HG02759 (cell line): ENCODE measurements around the gene NRDE2.
A peak's percentile ranks its signal among the peaks of the same experiment; 100 is the strongest.

ENCODE experiments used
- ATAC-seq: cut with Tn5 transposase; IDR thresholded peaks from one replicate; pipeline ENCODE4 v1.9.1; 2021; ENCODE audit warnings: mild to moderate bottlenecking, moderate library complexity; ENCODE audit not compliant: unreplicated experiment

Gene NRDE2, protein sequence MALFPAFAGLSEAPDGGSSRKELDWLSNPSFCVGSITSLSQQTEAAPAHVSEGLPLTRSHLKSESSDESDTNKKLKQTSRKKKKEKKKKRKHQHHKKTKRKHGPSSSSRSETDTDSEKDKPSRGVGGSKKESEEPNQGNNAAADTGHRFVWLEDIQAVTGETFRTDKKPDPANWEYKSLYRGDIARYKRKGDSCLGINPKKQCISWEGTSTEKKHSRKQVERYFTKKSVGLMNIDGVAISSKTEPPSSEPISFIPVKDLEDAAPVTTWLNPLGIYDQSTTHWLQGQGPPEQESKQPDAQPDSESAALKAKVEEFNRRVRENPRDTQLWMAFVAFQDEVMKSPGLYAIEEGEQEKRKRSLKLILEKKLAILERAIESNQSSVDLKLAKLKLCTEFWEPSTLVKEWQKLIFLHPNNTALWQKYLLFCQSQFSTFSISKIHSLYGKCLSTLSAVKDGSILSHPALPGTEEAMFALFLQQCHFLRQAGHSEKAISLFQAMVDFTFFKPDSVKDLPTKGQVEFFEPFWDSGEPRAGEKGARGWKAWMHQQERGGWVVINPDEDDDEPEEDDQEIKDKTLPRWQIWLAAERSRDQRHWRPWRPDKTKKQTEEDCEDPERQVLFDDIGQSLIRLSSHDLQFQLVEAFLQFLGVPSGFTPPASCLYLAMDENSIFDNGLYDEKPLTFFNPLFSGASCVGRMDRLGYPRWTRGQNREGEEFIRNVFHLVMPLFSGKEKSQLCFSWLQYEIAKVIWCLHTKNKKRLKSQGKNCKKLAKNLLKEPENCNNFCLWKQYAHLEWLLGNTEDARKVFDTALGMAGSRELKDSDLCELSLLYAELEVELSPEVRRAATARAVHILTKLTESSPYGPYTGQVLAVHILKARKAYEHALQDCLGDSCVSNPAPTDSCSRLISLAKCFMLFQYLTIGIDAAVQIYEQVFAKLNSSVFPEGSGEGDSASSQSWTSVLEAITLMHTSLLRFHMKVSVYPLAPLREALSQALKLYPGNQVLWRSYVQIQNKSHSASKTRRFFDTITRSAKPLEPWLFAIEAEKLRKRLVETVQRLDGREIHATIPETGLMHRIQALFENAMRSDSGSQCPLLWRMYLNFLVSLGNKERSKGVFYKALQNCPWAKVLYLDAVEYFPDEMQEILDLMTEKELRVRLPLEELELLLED

DNA sequence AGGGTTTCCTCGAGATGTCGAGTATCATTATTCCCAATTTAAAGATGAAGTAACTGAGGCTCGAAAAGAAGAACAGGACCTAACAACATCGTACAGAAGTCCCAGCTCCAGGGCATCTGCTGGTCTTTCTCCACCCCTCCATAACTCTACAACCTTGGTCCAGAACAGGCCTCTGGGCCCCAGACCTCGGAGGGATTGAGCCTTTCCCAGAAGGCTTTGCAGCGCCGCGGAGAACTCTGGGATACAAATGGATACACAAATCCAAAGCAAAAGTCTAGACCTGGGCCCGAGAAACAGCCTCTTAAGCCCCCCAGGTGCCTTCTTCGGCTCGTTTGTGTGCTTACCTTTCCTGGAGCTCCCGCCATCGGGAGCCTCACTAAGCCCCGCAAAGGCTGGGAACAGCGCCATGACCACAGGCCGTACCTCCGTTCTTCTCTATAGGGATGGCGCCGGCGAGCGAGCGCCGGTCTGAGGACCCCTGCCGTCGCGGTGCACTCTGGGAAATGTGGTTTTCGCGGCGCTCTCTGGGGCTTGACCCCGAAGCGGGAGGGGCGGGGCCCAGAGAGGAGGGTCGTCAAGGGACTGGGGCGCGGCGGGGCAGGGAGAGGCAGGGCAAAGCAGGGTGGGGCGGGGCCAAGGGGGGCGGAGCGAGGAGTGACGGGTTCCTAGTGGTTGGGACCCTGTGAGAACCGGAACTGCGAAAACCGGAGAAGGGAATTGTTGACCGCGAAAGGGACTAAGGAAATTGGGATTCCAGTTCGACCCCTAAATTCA is at the start of gene NRDE2:
TSS of gene NRDE2 (minus strand) at position 445 of the 774 bp plus-strand sequence. CDS start at position 408, 37 bp downstream.
- peak; percentile 96 for ATAC-seq

DNA sequence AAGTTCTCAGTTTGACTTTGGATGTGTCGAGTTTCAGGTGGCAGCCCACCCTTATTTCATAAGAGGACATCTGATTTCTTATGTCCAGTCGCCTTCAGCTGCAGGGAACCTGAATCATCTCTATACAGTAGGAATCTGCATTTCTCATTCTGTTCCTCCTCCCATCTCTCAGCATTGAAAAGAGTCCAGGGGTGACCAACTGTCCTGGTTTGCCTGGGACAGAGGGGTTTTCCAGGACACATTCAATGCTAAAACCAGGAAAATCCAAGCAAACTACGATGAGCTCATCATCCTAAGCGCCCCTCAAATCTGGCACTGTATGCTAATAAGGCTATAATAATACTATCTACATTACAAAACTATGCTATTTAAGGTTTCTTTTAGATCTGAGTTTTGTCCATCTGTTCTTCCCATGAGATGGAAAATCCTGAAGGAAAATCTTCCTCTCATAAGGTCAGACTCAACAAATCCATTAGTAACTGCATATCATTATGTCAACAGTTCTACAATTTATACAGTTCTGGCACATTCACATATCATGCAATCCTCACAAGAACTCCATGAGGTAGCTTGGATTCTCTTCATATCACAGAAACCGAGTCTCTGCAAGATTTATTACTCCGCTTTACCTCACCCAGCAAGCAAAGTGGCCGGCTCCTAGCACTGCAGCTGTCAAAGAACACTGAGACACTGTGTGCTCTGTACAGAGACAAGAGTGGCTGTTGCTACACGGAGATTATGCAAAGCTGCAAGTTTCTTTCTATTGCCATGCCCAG is 49.5 kb upstream of the NRDE2 start:
- ATAC-seq = no peak

DNA sequence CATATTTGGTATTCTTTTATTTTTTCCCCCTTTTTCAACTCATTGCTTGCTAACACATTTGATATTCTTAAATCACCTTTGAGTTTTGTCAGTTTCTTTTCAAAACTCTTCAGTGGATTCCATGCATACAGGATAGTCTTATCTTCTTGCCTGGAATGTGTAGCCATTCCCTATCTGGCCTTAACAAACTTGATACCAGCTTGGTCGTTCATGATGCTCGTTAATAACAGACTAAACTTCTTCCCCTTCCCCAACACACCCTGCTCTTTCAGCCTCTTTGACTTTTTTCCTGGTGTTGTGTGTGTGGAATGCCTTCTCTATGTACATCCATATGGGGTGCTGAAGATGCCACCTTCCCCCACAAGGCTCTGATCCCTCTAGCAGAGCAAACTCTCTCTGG is 47.4 kb upstream of the NRDE2 start:
- no peak for ATAC-seq

DNA sequence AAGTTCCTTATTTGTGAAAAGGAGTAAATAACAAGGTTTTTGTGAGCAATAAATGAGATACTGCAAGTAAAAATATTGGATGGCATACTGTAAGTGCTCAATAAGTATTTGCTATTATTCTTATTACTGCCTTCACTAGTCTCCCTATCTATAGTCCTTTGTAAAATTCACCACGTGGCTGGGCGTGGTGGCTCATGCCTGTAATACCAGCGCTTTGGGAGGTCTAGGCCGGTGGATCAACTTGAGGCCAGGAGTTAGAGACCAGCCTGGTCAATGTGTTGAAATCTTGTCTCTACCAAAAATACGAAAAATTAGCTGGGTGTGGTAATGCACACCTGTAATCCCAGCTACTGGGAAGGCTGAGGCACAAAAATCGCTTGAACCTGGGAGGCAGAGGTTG is 46.5 kb upstream of the NRDE2 start:
- ATAC-seq = no peak

DNA sequence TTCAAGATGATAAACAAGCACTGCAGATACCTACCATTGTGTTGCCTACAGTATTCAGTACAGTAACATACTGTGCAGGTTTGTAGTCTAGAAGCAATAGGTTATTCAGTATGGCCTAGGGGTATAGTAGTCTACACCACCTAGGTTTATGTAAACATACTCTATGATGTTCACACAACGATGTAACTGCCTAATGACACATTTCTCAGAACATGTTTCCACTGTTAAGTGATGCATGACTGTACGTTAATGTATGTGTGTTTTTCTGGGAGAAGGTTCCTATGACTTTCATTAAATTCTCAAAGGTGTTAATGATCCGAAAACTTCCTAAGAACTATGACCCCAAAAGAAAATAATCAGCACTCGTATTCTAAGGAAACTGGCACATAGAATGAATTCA is 44.2 kb upstream of the NRDE2 start:
- ATAC-seq = no peak

DNA sequence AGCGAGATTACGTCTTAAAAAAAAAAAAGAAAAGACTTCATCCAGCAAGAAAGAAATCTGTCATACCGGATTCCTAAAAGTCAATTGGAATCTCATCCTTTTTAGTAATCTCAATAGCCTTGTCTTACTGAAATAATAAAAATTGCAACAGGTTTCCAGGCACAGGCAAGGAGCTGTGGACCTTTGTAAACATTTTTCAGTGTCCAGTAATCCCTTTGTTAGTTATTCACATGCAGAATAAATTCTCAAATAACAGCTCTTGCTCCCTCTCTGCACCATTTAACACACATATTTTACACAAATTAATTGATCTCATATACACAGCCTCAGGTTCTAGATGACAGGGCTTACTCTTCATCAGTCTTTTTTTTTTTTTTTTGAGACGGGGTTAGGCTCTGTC is 43.1 kb upstream of the NRDE2 start:
- ATAC-seq = no peak

DNA sequence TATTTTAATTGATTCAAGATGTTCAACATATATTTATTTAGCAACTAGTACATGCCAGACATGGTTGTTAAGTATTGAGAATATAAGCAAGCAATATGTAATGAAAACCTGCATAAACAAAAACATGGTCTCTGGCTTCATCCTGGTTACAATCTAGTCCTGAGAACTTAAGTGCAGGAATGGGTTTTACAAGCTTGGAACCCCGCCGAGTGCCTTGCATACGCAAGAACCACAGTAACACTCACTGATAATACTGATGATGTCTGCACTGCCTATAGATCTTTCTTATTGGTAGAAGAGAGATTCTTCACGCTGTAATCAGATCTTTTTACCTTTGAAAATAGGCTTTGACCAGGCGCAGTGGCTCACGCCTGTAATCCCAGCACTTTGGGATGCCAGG is 42.1 kb upstream of the NRDE2 start:
- no peak for ATAC-seq

DNA sequence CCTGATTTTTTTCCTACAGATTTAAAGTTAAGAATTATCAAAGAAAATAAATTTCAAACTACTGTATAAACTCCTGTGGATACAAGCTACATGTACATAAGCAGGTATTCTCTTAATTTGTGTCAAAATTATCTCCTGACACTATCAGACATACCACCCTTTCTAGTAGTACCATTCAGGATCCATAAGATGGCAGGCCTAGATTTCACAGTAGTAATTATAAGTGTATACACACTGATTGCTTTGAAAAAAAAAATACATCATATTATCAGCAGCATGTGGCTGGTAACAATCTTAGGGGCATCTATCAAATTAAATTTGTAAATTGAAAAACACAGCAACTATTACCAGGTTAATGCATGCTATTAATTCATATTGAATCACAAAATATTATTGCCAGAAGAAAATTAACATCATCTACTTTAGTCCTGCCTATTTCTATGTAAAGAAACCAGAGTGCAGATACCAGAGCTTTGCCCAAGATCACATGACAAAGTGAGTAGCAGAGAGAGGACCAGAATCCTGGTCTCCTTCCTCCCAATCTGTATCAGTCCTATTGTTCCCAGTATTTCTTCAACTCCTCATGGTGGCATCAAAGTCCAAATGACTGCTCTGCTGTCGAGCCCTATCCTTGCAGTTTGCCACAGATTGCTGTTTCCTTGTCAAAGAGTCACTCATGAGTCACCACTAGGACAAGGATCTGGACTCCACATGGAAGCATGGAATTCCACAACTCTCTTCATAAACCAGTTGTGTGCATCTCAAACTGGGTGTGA is 37.4 kb upstream of the NRDE2 start:
- ATAC-seq = no peak

DNA sequence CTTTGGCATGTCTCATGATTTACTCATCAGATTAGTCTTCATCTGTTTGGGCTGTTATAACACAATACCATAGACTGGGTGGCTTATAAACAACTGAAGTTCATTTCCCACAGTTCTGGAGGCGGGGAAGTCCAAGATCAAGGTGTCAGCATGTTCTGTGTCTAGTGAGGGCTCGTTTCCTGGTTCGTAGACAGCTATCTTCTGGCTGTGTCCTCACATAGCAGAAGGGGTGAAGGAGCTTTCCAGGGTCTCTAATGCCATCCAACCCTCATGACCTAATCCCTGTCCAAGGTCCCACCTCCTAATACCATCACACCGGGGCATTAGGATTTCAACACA is 30.8 kb upstream of the NRDE2 start:
- ATAC-seq = no peak

DNA sequence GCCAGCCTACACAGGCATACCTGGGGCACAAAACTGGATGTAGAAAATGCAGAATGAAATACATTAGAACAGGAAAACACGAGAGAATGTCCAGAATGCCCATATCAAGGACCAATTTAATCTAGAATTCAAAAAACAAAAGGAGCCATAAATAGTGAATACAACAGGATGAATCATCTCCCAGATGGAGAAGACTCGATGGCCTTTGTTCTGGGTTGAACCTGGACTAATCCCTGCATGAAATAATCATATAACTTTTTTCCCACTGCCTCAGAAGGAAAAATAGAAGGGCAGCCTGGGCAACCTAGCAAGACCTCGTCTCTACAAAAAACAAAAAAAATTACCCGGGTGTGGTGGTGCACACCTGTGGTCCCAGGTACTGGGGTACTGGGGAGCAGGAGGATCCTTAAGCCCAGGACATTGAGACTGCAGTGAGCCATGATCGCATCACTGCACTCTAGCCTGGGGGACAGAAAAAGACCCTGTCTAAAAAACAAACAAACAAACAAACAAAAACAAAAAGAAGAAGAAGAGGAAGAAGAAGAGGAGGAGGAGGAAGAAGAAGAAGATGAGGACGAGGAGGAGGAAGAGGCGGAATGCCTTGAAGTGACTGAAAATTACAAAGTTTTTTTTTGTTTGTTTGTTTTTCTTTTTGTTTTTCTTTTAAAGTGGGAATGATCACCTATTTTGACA is 30.3 kb upstream of the NRDE2 start:
- no peak for ATAC-seq

DNA sequence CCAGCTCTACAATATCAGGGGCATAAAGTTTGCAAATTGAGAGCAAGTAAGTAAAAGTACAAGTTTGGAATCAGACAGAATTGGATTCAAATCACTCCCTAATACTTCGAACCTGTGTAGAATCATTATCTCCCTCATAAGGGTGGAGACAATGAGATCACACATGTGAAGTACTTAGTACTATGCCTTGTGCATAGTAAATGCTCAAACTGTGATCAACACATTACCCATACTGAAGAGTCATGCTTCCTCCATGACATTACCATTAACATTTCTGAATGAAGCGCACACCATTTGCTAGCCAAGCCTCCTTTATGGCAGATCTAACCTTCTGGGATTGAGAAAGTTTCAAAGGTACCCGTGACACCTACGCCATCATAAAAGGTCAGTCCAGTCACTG is 26.6 kb upstream of the NRDE2 start:
- no peak for ATAC-seq

DNA sequence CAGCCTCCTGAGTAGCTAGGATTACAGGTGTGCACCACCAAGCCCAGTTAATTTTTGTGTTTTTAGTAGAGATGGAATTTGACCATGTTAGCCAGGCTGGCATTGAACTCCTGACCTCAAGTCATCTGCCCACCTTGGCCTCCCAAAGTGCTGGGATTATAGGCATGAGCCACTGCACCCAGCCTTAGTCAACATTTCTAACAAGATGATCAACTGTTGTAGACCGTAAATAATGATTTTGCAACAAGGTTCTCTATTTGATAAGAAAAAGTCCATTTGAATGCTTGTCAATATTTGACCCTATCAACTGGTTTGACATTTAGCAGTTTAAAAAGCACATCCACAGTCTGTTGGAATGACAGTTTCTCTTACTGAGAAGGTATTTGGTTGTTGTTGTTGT is 25.2 kb upstream of the NRDE2 start:
- no peak for ATAC-seq

DNA sequence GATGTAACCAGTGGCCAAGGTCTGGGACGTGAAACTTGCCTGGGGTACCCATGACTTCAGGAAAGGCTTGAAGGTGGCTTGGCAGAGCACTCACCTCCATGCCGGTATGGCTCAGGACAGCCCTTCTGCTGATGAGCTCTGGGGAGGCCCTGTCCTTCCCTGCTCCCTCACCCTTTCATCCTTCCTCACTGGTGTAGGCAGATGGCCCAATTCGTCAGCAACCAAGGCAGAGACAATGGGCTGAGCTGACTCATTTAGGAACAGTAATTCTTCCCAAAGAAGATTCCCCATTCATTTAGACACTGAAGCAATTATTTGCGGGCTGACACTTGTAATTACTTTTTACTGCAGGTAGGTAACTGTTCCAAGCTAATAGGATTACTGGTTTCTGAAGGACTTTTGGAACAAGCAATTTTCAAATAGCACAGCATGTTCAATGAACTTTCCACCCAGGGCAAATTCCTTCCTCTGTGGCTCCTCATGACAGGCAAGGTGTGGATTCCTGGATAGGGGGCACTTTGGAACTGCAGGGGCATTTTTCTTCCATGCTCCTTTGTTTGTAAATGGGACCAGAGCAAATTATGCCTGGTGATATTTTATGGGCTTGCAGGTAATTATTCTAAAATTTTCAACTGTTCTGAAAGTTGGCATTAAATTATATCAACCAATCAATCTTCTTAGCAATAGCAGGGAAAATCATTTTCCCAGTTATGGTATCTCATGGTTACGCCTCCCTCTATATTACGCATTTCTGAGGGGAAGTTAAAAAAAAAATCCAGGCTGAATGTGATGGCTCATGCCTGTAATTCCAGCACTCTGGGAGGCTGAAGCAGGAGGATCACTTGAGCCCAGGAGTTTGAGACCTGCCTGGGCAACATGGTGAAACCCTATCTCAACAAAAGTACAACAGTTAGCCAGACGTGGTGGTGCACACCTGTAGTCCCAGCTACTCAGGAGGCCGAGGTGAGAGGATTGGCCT is 24.1 kb upstream of the NRDE2 start:
- no peak for ATAC-seq

DNA sequence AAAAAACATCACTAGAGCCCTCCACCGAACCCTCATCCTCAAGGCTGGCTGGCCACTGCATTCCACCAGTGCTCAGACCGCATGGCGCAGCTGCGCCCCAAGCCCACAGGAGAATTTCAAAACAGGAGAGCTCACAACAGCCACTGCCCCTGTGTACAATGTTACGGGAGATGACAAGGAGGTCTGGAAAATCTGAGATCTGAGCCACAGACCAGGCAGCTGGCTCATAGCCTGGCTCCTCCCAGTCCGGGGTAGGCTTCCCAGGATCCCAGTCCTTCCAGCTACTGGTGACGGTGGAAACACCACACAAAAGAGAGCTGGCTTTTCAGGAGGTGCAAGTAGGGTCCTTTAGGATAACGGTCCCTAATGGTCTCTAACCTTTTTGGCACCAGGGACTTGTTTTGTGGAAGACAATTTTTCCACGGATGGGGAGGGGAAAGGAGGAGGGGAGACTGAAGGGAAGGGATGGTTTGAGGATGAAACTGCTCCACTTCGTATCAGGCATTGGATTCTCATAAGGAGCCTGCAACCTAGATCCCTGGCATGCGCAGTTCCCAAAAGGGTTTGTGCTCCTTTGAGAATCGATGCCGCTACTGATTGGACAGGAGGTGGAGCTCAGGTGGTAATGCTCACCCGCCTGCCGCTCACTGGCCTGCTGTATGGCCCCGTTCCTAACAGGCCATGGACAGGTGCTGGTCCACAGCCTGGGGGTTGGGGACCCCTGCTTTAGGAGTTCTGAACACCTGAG is 23.0 kb upstream of the NRDE2 start:
- no peak for ATAC-seq

DNA sequence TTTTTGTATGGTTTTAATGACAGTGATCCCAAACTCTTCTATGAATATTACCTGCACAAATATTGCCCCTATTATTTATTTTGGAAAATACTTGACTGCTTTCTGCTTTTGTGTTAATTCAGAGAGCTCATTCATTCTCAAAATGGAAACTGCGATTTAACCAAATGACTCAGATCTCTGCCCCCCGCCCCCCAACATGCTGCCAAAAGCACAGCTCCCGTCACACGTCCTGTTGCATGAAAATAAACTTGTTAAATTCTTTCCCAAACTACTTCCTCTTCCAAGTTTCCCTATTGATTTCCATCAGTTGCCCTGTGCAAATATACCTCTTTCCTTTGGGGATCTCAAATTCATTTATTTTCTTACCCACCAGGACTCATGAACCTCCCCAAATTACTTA is 18.0 kb upstream of the NRDE2 start:
- ATAC-seq = no peak

DNA sequence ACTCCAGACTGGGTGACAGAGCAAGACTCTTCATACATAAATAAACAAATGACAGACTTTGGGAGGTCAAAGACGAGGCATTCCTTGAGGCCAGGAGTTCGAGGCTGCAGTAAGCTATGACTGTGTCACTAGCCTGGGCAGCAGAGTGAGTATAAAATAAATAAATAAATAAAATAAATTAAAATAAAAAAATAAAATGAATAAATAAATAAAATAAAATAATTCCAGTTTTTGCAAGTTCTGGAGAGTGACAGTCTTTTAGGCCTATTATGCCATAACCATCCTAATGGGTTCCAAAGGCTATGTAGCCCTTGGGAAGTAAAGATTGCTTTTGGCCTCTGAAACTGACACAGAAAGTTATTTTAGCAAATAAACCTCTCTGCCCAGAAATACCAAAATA is 16.5 kb upstream of the NRDE2 start:
- ATAC-seq = no peak

DNA sequence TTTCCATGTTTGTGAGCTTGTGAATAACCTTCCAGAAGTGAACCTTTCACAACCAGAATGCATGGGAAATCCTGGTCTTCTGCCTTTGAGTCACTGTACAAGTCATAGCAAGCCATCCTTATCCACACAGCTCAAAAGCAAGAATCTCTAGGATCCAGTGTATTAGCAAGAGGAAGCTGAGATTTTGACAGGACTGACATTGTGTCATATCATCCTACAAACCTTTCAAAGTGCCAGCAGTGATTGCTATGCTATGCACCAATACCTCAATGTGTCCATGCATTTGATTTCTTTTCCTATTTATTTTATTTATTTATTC is 13.5 kb upstream of the NRDE2 start:
- no peak for ATAC-seq
